Measurements from ENCODE around the gene SPTLC1. TPM values are rescaled to one million over a fixed set of nuclear protein-coding genes. Genes with fewer than 3 reads are reported as not detected.
"Not testable (repeated sequence)": the region's sequence is repeated elsewhere in the genome, so short reads cannot be mapped to it uniquely, and the experiment has no call there.

SPTLC1 gene
- total and polyA plus RNA-seq, 11 donors = 10.6 to 41.0 (median 22.1) TPM

DNA sequence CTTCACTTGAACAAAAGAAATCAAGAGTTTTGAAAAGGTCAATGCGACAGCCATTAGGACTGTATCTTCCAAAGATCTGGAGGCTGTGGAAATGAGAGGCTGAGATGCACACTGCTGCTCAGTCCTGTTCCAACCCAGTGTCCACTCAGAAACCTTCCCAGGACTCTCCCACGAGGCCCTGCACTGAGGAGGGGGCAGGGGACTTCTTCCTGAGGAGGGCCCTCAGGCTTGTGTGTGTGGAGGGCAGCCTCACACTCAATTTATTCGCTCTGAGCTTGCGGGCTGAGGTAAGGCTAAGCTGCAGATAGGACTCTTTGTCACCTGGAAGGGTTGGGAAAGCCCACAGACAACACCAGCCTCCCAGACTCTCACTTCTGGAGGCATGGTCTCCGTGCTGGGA lies 95.6 kb downstream of the SPTLC1 start:
- Histone ChIP-seq H3K4me3 (no peak overlapping the region), H3K27me3 (no peaks in the 10 kb centered on the region), H3K36me3 (no peaks in the 10 kb centered on the region), H3K27ac (no peak overlapping the region), H3K9me3 (peaks cover 0 to 28% (median 0%) of the 10 kb centered on the region in 12 donors), H3K4me1 (no peaks in the 10 kb centered on the region)
- no peak for TF ChIP-seq POLR2A (IDR thresholded peaks at IDR 0.05)
- TF ChIP-seq, protein P1, sequence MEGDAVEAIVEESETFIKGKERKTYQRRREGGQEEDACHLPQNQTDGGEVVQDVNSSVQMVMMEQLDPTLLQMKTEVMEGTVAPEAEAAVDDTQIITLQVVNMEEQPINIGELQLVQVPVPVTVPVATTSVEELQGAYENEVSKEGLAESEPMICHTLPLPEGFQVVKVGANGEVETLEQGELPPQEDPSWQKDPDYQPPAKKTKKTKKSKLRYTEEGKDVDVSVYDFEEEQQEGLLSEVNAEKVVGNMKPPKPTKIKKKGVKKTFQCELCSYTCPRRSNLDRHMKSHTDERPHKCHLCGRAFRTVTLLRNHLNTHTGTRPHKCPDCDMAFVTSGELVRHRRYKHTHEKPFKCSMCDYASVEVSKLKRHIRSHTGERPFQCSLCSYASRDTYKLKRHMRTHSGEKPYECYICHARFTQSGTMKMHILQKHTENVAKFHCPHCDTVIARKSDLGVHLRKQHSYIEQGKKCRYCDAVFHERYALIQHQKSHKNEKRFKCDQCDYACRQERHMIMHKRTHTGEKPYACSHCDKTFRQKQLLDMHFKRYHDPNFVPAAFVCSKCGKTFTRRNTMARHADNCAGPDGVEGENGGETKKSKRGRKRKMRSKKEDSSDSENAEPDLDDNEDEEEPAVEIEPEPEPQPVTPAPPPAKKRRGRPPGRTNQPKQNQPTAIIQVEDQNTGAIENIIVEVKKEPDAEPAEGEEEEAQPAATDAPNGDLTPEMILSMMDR (IDR thresholded peaks at IDR 0.05) = no peak
- WGBS, 4 donors = 47 to 62% (median 57%) methylated on average over 5 of the region's 5 CpGs
- DNase-seq (no peak), ATAC-seq (no peak)
- intact Hi-C loops (cut with DNase I) = no loop called here

DNA sequence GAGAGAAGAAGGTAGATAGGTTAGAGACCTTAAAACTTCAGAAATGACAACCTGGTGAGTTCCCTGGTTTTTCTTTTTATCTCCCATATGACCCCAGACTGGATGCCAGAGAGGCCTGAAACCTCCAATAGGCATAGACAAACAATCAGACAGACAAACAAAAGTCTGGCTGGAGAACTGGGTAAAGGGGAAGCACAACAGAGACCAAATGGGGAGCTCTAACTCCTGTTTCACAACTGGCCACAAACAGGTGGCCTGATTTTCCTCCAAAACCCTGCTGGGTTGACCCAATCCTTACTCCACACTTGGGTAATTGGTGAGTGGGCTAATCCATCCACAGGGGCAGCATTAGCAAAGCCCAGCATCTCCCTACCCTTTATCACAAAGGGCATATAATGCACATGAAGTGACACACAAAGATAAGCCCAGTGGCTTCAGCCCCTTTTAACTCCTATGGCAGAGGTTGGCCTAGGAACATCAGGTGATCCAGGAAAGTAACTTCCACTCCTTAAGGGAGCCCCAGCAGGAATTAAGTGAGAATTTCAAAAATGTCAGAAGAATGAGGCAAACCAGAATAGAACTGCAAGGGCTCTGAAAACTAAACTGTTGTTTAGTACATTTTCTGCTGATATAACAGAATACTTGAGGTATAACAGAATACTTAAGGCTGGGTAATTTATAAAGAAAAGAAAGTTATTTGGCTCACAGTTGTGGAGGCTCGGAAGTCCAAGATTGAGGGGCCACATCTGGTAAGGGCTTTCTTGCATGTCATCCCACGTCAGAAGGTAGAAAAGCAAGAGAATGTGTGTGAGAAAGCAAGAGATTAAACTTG lies 104.3 kb downstream of the SPTLC1 start:
- DNase-seq (no peak), ATAC-seq (no peak)
- Histone ChIP-seq H3K4me1 (no peaks in the 10 kb centered on the region), H3K27ac (no peak overlapping the region), H3K27me3 (no peaks in the 10 kb centered on the region), H3K4me3 (no peak overlapping the region), H3K9me3 (peaks cover 0 to 23% (median 0%) of the 10 kb centered on the region in 12 donors), H3K36me3 (no peaks in the 10 kb centered on the region)
- TF ChIP-seq POLR2A (IDR thresholded peaks at IDR 0.05) = no peak
- TF ChIP-seq, protein P1 (IDR thresholded peaks at IDR 0.05) = no peak
- WGBS, 4 donors = 60 to 89% (median 83%) methylated on average over 2 of the region's 2 CpGs
- intact Hi-C loops (cut with DNase I) = no loop called here

DNA sequence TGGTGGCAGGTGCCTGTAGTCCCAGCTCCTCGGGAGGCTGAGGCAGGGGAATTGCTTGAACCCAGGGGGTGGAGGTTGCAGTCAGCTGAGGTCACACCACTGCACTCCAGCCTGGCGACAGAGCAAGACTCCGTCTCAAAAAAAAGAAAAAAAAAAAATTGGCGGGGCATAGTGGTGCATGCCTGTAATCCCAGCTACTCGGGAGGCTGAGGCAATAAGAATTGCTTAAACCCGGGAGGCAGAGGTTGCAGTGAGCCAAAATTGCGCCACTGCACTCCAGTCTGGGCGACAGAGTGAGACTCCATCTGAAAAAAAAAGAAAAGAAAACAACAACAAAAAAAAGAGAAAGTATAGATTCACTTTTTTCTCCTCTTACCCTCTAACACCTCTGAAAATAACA lies 105.0 kb downstream of the SPTLC1 start:
- WGBS, 4 donors = 71 to 80% (median 76%) methylated on average over 8 of the region's 8 CpGs
- H3K36me3 ChIP-seq; H3K27ac ChIP-seq; intact Hi-C loops (cut with DNase I); H3K27me3 ChIP-seq; H3K4me1 ChIP-seq; DNase-seq; ATAC-seq; H3K4me3 ChIP-seq: not testable (repeated sequence)
- H3K9me3 ChIP-seq = peaks cover 0 to 16% (median 0%) of the 10 kb centered on the region in 12 donors

DNA sequence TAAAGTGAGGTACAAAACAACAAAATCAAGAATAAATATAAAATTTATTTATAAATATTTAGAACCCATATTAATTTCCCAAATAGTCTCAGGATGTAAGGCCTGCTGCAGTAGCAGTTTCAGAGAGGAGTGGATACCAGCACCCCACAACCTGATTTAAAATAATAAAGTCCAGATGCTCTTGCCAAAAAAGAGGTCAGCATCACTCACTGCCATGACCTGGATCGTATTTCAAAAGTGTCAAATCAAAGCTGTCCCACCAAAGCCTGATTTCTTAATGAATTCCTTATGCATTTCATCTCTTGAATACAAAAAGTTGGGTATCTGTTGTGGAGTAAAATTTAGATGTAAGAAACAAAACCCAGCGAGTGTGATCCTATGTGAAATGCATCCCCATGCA lies 107.2 kb downstream of the SPTLC1 start:
- ATAC-seq = no peak
- Histone ChIP-seq H3K4me1 (no peaks in the 10 kb centered on the region), H3K27me3 (no peaks in the 10 kb centered on the region), H3K4me3 (no peak overlapping the region), H3K27ac (no peak overlapping the region), H3K36me3 (no peaks in the 10 kb centered on the region), H3K9me3 (no peaks in the 10 kb centered on the region)
- intact Hi-C loops (cut with DNase I) = no loop called here
- no peak for TF ChIP-seq POLR2A (IDR thresholded peaks at IDR 0.05)
- TF ChIP-seq, protein P1 (IDR thresholded peaks at IDR 0.05) = no peak
- 74 to 83% (median 77%) methylated on average over 2 of the region's 2 CpGs for WGBS, 4 donors
- DNase-seq = no peak

DNA sequence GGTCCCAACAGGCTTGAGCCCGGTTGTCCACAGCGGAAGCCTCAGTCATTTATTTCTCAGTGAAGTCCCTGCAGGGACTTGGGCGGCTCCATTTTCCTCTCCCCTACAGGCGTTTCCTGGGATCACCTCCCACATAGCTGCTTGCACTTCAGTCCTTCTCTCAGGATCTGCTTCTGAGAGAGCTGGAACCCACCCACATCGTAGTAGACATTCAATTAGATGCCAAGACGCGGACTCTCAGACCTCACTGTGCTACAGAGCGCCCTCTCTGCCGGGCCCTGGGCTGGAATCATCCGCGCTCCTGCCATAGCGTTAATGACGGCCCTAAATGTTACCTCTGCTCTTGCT lies 111.2 kb downstream of the SPTLC1 start:
- intact Hi-C loops (cut with DNase I) = no loop called here
- no peak overlapping the region for H3K4me3 ChIP-seq
- peaks cover 0 to 3% (median 0%) of the 10 kb centered on the region in 12 donors for H3K9me3 ChIP-seq
- no peak overlapping the region for H3K27ac ChIP-seq
- H3K27me3 ChIP-seq = peaks cover 0 to 4% (median 0%) of the 10 kb centered on the region in 9 donors
- TF ChIP-seq, protein P1 (IDR thresholded peaks at IDR 0.05) = no peak
- no peak for TF ChIP-seq POLR2A (IDR thresholded peaks at IDR 0.05)
- ATAC-seq (no peak), DNase-seq (no peak)
- WGBS, 4 donors = 72 to 83% (median 78%) methylated on average over 13 of the region's 13 CpGs
- no peaks in the 10 kb centered on the region for H3K36me3 ChIP-seq
- H3K4me1 ChIP-seq = no peaks in the 10 kb centered on the region
